HG02759 (cell line): ENCODE measurements around the gene ARSB.
"Not testable (repeated sequence)": the region's sequence is repeated elsewhere in the genome, so short reads cannot be mapped to it uniquely, and the experiment has no call there.

Experiments used
- ATAC-seq: cut with Tn5 transposase; IDR thresholded peaks from one replicate; pipeline ENCODE4 v1.9.1; 2021; ENCODE audit warnings: mild to moderate bottlenecking, moderate library complexity; ENCODE audit not compliant: unreplicated experiment

The ARSB gene

DNA sequence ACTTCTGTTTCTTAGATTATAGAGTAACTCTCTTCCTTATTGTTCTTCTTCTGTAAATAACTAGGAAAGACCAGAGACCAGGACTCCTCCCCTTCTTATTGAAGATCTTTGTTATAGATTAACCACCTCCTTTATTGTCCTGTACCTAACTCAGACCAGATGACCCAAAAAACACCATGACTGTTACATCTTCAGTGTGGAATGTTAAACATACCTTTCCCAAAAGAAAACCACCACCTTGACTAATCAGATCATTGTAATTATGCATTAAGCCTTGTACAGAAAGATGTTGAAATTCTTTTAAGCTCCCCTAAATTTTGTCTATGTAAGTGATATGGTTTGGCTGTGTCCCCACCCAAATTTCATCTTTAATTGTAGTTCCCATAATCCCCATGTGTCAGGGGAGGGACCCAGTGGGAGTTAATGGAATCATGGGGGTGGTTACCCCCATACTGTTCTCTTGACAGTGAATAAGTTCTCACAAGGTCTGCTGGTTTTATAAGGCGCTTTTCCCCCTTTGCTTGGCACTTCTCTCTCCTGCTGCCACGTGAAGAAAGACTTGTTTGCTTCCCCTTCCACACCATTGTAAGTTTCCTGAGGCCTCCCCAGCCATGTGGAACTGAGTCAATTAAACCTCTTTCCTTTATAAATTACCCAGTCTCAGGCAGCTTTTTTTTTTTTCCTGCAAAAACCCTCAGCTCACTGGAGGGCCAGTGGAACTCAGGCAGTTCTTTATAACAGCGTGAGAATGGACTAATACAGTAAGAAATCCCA, 26.3 kb downstream of the ARSB start:
- no peak for ATAC-seq

DNA sequence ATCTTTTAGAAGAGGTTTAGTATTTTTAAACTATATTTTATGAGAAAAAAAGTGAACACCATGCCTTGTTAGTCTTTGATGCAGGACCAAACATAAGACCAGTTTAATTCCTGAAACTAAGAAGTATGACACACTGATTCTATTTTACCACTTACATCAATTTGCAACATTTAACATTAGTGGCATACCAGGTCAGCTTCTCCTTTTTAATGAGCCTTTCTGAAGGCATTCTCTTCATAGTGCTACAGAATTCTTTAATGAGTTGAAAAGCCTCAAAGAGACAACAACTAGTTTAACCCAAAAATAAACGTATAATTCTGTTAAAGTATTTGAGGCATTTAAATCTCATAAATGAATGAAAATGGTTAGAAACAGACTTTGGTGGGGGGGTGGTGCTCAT, 28.2 kb downstream of the ARSB start:
- ATAC-seq, result no peak

DNA sequence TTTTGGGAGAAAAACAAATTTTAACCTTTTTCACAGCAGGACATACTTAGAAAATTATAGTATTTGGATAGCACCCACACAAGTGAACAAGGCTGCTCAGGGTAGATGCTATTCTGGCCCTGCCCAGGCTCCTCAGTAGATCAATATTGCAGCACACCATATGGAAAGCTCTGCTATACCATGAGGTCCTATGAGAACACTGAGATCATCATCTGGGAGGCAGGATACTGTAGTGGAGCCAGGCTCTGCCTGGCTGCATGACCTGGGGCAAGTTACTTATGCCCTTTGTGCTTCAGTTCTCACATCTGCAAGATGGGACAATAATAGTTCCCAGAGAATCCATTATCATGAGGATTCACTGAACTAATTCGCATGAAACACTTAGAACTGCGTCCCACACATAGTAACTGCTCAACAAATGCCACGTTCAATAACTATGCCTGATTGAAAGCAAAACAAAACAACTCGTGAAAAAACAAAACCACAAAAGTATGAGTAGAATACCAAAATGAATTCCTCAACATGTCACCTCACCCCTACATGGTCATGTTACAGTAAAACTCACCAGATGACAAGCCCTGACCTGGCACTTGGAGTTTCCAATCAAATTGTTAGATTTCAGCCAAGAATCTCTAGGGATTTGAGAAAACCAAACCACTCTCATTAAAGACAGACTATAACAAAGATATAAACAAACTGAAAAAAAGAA, 31.9 kb downstream of the ARSB start:
- no peak for ATAC-seq

DNA sequence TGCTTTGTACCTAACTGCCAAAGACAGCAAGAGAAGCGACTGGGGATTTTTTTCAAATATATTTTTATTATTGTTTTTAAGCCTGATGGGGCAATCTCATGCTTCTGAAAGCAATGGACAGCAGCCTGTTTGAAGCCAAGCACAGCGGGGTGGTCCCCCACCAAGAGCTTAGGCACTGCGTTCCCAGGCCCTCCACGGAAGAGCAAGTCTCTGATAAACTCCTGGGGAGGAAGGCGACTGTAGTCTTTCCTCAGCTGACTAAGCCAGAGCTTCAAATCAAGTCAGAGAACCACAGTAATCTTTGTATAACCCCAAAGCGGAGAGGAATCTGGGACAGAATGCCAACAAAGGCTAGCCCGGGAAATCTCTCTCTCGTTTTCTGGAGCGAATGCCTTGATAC, 54.4 kb downstream of the ARSB start:
- ATAC-seq, result no peak

DNA sequence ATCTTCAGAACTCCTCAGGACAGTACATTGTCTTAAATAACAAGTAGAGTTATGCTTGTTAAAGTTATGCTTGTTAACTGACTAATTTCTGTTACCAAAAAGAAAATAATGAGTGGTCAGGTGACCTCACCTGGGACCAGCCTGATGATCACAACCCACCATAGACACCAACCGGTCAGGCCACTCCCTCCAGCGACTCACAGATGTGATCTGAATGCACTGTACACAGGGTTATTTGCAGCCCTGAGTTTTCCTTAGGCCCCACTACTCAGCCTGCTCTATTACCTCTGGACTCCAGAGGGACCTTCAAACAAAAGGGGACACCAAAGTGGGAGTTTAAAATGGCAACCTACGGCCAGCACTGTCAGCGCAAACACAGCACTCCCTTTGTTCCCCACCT, 55.3 kb downstream of the ARSB start:
- ATAC-seq, result no peak

DNA sequence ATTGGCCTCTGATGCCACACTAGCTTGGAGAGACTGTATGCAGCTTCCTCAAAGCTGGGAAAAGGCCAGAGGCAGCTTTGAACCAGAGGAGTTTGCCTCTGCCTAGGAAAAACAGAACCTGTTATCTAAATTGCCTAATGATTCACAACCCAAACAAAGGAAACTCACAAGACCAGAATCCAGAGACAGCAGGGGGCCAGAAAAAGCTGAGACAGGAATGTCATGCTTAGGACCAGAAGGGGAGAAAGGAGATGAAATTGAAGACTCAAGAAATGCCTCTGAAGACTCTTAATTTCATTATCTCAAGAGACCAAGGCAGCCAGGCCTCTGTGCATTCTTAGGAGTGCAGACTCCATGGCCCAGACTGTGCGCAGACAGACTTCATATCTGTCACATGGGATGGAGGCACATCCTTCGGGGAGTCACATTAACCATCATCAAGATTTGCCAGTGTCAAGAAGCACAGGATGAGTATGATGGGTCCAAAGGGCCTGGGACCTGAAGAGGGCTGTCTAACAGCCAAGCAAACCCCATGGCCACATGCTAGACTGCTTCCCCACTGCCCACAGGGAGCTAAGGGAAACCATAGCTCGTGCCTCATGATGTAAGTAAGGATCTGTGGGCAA, 57.3 kb downstream of the ARSB start:
- ATAC-seq, result no peak

DNA sequence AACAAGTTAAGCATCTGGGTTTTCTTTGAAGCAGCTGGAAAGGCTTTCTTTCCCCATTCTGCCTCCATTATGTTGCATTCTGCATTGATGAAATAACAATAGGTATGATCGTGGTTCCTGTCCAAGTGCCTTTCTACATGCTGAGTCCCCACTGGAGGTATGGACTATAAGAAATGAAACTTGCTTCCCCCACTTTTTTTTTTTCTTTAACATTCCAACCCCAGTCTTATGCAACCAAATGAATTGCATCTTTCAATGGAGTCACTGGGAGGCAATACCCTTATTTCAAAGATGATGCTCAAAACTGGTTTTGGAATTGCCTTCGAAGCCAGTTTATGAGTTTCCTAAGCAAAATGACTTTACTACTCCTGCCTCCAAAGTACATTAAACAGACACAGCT, 58.9 kb downstream of the ARSB start:
- ATAC-seq, result no peak

DNA sequence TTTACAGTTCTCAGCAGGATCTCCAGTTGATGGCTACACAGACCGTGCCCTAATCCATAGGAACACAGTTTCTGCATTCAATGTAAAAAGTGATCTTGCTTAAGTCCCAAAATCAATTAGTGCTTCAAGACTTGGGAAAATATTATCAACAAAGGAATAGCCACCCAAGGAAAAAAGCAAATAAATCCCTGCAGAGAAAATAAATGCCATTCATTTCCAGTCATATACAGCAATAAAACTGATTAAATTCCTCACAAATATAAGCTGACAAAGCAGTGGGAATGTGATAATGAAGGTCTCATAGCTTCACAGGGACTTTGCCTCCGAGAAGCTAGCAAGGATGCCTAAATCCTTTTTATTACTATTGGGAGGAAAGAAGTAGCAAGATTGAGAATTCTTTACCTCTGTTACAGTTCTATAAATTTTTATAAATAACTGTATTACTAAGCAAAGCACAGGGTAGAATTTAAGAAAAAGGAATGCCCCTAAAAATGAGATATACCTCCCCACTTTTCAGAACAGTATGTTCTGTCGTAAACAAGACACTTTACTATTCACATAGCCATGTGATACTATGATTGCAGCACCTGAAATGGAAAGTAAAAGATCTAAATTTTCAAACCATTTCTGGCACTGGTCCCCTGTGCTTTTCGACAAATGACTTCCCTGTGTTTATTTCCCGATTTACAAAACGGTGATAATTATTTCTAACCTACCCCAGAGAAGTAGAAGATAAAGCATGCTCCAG, 59.8 kb downstream of the ARSB start:
- no peak for ATAC-seq

DNA sequence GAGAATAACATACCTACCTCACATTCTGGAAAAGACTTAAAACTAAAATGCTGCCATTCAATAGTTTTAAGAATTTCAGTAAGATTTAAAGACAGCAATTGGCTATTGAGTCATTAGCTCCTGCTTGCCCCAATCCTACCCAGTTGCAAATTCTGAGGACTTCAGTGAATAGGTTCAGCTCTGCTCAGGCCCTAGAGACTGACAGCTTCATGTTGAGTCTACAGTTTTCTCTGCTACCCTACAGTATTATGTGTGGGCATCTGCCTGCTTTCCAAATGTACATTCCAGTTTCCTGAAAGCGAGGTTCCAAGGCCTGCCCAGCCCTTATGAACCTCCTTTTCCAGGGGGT, 61.5 kb downstream of the ARSB start:
- no peak for ATAC-seq

DNA sequence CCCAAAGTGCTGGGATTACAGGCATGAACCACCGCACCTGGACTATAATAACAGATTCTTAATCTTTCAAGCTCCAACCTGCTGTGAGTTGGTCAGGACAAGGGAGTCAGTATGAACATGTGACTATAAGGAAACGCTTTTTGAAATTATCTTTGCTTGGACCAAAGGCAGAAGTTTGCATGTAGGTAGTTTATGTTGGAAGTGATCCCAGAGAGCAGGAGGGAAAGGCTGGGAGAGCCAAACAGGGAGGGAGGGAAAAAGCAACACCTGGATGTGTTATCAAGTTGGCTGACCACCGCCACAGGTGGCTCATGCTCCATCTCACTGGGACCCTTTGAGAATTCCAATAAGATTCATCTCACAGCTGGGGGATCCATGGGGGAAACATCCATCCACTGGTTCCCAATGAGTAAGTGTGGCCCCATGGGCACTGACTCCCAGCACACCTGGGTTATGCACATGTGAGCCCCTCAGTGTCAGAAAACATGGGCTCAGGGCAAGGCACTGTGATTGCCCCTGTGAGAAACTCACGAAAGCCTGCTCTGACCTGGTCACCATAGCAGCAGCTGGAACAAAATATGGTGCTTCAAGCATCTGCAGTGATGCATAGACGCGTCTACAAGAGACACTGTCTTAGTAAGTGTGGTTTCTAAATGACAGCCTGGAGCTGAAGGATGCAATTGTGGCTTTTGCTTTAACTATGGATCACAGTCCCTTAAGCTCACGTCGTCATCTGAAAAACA, 62.1 kb downstream of the ARSB start:
- no peak for ATAC-seq

DNA sequence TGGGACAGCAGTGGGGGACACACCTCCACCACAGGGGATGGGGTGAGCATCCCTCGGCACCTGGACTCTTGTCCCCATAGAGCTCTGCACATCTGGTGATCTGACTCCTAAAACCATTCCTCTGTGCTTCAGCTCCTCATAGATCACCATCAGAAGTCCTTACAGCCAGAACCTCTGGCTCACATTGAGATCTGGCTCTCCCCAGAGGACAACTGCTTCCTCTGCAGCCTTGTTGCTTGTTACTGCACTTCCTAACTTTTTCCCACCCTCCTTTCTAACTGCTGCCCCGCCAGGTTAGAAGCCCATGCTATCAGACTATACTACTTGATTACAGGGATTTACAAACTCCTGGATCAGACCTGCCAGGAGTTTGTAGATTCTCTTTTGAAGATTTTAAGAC, 64.5 kb downstream of the ARSB start:
- no peak for ATAC-seq

DNA sequence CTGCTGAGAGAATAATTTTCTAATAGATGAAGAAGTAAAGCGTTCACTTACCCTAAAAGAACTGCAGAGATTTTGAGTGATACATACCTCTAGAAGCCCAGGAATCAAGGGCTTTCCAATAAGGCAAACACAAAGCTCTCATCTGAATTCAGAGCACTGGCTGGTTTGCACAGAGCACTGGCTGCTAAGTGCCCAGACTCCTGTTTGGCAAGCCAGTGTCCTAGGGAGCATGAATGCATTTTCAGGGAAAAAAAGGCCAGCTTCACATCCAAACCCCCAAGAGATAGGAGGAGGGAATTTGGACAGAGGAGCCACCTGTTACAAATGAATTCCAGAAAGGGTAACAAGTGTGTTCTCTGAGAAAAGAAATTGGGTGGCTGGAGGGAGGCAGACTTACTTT, 65.3 kb downstream of the ARSB start:
- ATAC-seq, result no peak

DNA sequence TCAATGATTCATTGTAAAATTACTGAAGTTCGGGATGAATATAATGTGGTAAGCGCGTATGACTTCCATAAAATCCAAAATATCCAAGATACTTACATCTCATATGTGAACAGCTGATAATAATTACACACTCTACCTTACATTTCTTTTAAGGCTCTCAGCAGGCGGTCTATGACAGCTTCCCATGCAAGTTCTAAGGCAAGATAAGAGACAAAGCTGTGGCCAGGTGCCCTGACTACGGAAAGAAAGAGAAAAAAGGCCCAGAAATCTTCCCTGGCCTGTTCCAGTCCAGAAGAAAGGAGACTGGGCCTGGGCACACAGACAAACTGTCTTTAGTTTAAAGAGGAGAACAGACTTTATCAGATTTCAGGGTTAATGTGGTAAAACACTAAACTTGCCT, 69.1 kb downstream of the ARSB start:
- ATAC-seq, result no peak

DNA sequence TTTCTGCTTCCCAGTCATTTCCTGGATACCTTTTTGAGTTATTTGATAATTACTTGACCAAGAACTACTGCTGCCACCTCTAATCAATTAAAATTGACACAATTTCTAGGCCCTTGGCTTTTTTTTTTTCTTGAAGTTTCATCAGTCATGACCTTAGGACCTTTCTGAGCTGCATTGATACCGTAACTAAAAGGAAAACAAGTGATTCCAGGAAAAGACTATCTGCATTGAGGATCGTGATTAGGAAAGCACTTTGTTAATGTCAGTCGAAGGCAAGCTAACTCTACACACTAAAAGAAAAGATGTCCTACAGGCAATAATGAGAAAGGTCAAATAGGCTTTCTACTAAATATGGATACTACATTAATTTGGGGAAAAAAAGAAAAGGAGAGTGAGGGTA, 69.9 kb downstream of the ARSB start:
- ATAC-seq, result no peak

DNA sequence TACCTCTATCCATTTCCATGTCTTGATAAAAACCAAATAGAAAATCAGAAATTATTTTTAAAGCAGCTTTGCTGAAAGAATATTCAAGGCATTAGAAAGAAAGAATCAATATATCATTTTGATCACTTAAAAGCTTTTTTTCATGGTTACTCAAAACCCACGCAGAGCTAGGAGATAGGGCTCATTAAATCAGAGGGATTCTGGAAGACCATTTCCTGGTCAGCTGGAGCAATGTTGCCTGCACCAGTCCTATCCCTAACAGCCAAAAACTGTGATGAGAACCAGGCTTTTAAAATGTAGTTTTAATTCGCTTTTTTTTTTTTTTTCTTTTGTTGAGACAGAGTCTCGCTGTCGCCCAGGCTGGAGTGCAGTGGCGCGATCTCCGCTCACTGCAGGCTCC, 72.3 kb downstream of the ARSB start:
- ATAC-seq, result no peak

DNA sequence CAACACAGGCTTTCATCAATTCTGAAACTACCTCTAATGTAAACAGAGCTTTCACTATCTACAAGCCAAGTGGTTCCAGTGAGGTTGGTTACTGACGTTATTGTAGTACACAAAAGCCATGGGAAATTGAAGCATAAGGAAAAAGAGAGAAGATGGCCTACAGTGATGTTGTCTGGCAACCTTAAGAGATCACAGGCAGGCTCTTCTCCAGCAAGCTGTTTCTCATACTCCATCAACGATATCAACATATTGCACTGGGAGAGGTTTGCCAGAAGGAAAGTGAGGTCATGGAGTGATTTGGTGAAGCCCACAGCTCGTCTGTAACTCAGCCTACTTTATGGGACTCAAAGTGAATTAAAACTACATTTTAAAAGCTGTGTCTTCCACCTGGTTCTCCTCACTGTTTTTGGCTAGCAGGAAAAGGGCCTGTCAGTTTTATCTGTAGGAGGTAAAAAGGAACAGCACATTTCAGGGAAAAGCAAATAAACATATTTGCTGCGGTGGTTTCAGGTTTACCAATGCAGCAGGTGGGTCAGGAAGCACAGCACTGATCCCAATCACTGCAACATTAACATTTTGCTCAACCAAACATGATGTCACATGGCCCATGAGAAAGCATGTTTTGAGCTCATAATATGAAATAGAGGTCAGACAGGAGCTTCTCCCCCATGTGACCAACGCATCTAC, 72.9 kb downstream of the ARSB start:
- ATAC-seq, result no peak

DNA sequence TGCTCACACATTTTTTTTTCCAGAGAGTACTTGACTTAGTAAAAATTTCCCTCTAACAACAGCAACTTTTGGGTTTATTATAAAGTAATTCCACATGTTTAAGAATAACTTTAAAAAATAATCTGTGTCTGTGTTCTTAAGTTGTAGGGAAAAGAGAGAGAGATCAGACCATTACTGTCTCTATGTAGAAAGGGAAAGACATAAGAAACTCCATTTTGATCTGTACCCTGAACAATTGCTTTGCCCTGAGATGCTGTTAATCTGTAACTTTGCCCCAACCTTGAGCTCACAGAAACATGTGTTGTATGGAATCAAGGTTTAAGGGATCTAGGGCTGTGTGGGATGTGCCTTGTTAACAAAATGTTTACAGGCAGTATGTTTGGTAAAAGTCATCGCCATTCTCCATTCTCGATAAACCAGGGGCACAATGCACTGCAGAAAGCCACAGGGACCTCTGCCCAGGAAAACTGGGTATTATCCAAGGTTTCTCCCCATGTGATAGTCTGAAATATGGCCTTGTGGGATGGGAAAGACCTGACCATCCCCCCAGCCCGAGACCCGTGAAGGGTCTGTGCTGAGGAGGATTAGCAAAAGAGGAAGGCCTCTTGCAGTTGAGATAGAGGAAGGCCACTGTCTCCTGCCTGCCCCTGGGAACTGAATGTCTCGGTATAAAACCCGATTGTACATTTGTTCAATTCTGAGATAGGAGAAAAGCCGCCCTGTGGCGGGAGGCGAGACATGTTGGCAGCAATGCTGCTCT, 75.7 kb downstream of the ARSB start:
- ATAC-seq, result not testable (repeated sequence)

DNA sequence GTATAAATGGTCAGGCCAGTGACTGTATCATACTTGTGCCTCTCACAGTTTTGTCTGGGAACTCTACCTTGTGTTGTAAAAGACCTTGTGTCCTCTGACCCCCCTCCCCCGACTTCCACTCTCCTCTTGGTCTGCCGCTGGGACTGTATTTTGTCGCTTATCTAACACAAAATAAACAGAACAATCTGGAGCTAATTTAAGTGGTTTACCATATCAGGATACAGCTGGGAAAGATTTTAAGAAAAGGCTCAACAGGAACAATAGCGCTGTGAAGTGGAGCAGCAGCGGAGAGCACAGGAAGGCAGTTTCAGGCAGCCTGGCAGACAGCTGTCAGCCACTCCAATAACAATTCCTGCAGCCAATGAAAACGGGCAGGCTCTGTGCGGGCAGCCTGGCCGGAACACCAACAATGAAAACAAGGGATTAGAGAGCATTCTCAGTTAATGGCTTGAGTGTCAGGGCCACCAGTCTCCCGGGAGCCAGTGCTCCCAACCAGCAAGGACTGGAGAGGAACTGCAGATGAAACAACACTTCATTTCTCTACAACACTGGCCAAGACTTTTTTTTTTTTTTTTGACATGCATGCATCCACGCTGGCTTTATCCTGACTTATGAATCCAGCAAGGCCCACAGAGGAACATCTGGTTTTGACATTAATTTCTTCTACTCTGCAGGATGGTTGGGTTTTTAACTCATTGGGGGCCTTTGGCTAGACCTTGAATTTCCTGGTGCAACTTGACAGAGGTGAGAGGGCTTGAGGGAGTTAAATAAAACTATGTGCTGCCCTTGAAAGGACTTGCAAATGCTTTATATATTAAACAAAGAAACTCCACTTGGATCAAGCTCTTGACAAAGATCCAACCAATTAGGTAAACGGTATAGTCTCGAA, 76.7 kb downstream of the ARSB start:
- no peak for ATAC-seq
